Measurements from ENCODE around the gene PAH. TPM values are rescaled to one million over a fixed set of nuclear protein-coding genes. Genes with fewer than 3 reads are reported as not detected.
"Not testable (repeated sequence)": the region's sequence is repeated elsewhere in the genome, so short reads cannot be mapped to it uniquely, and the experiment has no call there.

The PAH gene
- polyA plus RNA-seq, 1 of the 3 experiments (the other 2 are of a cell fraction), result not detected

DNA sequence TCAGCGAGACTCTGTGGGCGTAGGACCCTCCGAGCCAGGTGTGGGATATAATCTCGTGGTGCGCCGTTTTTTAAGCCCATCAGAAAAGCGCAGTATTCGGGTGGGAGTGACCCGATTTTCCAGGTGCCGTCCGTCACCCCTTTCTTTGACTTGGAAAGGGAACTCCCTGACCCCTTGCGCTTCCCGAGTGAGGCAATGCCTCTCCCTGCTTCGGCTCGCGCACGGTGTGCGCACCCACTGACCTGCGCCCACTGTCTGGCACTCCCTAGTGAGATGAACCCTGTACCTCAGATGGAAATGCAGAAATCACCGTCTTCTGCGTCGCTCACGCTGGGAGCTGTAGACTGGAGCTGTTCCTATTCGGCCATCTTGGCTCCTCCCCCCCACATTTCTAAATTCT, 84.2 kb downstream of the PAH start:
- H3K9me2 ChIP-seq; CTCF ChIA-PET; H3F3A ChIP-seq (replicated peaks; ENCODE audit: insufficient read depth); H3K4me1 ChIP-seq (ENCODE audit: control insufficient read depth in 1 of 2, insufficient read depth in 2 of 2, low read depth in 1 of 2, low read length in 1 of 2); DNase-seq; H3K27me3 ChIP-seq (ENCODE audit: insufficient read depth); H2AFZ ChIP-seq (ENCODE audit: low read depth); H3K4me3 ChIP-seq (ENCODE audit: low read depth in 2 of 2, low read length in 1 of 2); H3K27ac ChIP-seq (ENCODE audit: low read depth in 2 of 2, low read length in 1 of 2); H4K20me1 ChIP-seq (ENCODE audit: insufficient read depth); POLR2A ChIA-PET; H3K9me3 ChIP-seq; H3K9ac ChIP-seq; H3K4me2 ChIP-seq; H3K36me3 ChIP-seq (replicated peaks in 1 of 2; ENCODE audit: control insufficient read depth in 1 of 2, insufficient read depth in 2 of 2, low read length in 1 of 2); H3K79me2 ChIP-seq (ENCODE audit: insufficient read depth): not testable (repeated sequence)
- 15% methylated on average over 10 of the region's 24 CpGs for WGBS (ENCODE audit: low lambda C conversion rate)

- Histone ChIP-seq H3K27me3 (ENCODE audit: insufficient read depth) (peaks cover 11% of the 10 kb centered on the region; the same call in 1 of the 2 replicates), H3F3A (replicated peaks; ENCODE audit: insufficient read depth) (no peaks in the 10 kb centered on the region), H3K79me2 (ENCODE audit: insufficient read depth) (no peaks in the 10 kb centered on the region), H3K9me2 (no peaks in the 10 kb centered on the region), H3K4me3 (ENCODE audit: low read depth in 2 of 2, low read length in 1 of 2) (peak overlapping the region in 1 of 2 experiments; percentile 37; a peak in 1 of 4 replicates), H3K4me1 (ENCODE audit: control insufficient read depth in 1 of 2, insufficient read depth in 2 of 2, low read depth in 1 of 2, low read length in 1 of 2) (no peaks in the 10 kb centered on the region), H3K27ac (ENCODE audit: low read depth in 2 of 2, low read length in 1 of 2) (no peak overlapping the region), H3K36me3 (replicated peaks in 1 of 2; ENCODE audit: control insufficient read depth in 1 of 2, insufficient read depth in 2 of 2, low read length in 1 of 2) (no peaks in the 10 kb centered on the region), H3K4me2 (peak overlapping the region; percentile 55), H3K9ac (no peak overlapping the region), H2AFZ (ENCODE audit: low read depth) (no peak overlapping the region), H3K9me3 (no peaks in the 10 kb centered on the region), H4K20me1 (ENCODE audit: insufficient read depth) (no peaks in the 10 kb centered on the region)
- WGBS (ENCODE audit: low lambda C conversion rate), result under 1% methylated on average over 28 of the region's 36 CpGs
- TF ChIP-seq, protein P1, sequence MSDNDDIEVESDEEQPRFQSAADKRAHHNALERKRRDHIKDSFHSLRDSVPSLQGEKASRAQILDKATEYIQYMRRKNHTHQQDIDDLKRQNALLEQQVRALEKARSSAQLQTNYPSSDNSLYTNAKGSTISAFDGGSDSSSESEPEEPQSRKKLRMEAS (IDR thresholded peaks at IDR 0.05; ENCODE audit: low read depth), result peak; percentile 52; the same call in 1 of the 2 replicates
- no peak for TF ChIP-seq EP300 (IDR thresholded peaks at IDR 0.05; ENCODE audit: borderline replicate concordance in 1 of 2, low read depth in 1 of 2, low read length in 1 of 2)
- TF ChIP-seq, protein P2, sequence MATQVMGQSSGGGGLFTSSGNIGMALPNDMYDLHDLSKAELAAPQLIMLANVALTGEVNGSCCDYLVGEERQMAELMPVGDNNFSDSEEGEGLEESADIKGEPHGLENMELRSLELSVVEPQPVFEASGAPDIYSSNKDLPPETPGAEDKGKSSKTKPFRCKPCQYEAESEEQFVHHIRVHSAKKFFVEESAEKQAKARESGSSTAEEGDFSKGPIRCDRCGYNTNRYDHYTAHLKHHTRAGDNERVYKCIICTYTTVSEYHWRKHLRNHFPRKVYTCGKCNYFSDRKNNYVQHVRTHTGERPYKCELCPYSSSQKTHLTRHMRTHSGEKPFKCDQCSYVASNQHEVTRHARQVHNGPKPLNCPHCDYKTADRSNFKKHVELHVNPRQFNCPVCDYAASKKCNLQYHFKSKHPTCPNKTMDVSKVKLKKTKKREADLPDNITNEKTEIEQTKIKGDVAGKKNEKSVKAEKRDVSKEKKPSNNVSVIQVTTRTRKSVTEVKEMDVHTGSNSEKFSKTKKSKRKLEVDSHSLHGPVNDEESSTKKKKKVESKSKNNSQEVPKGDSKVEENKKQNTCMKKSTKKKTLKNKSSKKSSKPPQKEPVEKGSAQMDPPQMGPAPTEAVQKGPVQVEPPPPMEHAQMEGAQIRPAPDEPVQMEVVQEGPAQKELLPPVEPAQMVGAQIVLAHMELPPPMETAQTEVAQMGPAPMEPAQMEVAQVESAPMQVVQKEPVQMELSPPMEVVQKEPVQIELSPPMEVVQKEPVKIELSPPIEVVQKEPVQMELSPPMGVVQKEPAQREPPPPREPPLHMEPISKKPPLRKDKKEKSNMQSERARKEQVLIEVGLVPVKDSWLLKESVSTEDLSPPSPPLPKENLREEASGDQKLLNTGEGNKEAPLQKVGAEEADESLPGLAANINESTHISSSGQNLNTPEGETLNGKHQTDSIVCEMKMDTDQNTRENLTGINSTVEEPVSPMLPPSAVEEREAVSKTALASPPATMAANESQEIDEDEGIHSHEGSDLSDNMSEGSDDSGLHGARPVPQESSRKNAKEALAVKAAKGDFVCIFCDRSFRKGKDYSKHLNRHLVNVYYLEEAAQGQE (IDR thresholded peaks at IDR 0.05; ENCODE audit: low read depth, low read length), result peak; percentile 98
- CTCF ChIA-PET, result no interaction called here
- POLR2A ChIA-PET, result no interaction called here
- DNase-seq, result peak; percentile 5
Measured at GRCh38 chr12:102824218-102824835, 92.7 kb downstream of the PAH start.

DNA sequence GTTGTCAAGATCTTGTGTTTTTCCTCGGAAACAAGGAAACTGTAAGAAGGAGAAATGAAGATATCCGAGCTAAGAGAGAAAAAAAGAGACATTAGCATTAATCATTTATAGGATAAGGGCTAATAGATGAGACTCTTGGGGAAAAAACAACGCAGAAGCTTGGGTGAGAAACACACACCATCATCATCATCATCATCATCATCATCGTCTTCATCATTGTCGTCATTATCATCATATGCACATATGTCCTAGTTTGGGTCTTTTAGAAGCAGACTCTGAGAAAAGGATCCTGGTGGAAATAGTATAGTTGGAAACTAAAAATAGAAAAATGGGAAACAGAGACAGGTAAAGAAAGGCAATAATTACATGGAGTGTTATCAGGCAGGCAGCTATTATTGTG, 95.9 kb downstream of the PAH start:
- Histone ChIP-seq H3F3A (replicated peaks; ENCODE audit: insufficient read depth) (no peaks in the 10 kb centered on the region), H3K4me1 (ENCODE audit: control insufficient read depth in 1 of 2, insufficient read depth in 2 of 2, low read depth in 1 of 2, low read length in 1 of 2) (no peaks in the 10 kb centered on the region), H3K9me2 (no peaks in the 10 kb centered on the region), H2AFZ (ENCODE audit: low read depth) (no peak overlapping the region), H3K4me3 (ENCODE audit: low read depth in 2 of 2, low read length in 1 of 2) (no peak overlapping the region), H3K27me3 (ENCODE audit: insufficient read depth) (peaks cover 11% of the 10 kb centered on the region; the same call in 1 of the 2 replicates), H3K4me2 (no peak overlapping the region), H3K79me2 (ENCODE audit: insufficient read depth) (no peaks in the 10 kb centered on the region), H4K20me1 (ENCODE audit: insufficient read depth) (no peaks in the 10 kb centered on the region), H3K9me3 (no peaks in the 10 kb centered on the region), H3K9ac (no peak overlapping the region), H3K27ac (ENCODE audit: low read depth in 2 of 2, low read length in 1 of 2) (no peak overlapping the region), H3K36me3 (replicated peaks in 1 of 2; ENCODE audit: control insufficient read depth in 1 of 2, insufficient read depth in 2 of 2, low read length in 1 of 2) (no peaks in the 10 kb centered on the region)
- 5% methylated on average over 5 of the region's 5 CpGs for WGBS (ENCODE audit: low lambda C conversion rate)
- ChIA-PET POLR2A (no interaction called here), CTCF (interaction anchor here (0.6 to 2.6 kb wide), 3 partner anchors 10 to 41 kb away, joined by 3 to 17 read pairs (median 3); no protein-coding TSS in a partner anchor)
- DNase-seq, result no peak
- TF ChIP-seq EP300 (IDR thresholded peaks at IDR 0.05; ENCODE audit: borderline replicate concordance in 1 of 2, low read depth in 1 of 2, low read length in 1 of 2) (no peak), RXRA (IDR thresholded peaks at IDR 0.05; ENCODE audit: borderline replicate concordance, low read depth) (no peak), MEF2A (IDR thresholded peaks at IDR 0.05; ENCODE audit: borderline replicate concordance, low read depth) (no peak), GABPA (IDR thresholded peaks at IDR 0.05; ENCODE audit: low read depth) (no peak), YY1 (IDR thresholded peaks at IDR 0.05; ENCODE audit: low read depth) (no peak), IRF3 (IDR thresholded peaks at IDR 0.05; ENCODE audit: low read depth, low read length) (no peak), EZH2phosphoT487 (IDR thresholded peaks at IDR 0.05; ENCODE audit: borderline replicate concordance, low read depth) (no peak), POLR2AphosphoS5 (IDR thresholded peaks at IDR 0.05; ENCODE audit: low read depth, low read length) (no peak), TCF12 (IDR thresholded peaks at IDR 0.05) (no peak), FOSL2 (IDR thresholded peaks at IDR 0.05; ENCODE audit: borderline replicate concordance, low read depth) (no peak)
- TF ChIP-seq, protein P3, sequence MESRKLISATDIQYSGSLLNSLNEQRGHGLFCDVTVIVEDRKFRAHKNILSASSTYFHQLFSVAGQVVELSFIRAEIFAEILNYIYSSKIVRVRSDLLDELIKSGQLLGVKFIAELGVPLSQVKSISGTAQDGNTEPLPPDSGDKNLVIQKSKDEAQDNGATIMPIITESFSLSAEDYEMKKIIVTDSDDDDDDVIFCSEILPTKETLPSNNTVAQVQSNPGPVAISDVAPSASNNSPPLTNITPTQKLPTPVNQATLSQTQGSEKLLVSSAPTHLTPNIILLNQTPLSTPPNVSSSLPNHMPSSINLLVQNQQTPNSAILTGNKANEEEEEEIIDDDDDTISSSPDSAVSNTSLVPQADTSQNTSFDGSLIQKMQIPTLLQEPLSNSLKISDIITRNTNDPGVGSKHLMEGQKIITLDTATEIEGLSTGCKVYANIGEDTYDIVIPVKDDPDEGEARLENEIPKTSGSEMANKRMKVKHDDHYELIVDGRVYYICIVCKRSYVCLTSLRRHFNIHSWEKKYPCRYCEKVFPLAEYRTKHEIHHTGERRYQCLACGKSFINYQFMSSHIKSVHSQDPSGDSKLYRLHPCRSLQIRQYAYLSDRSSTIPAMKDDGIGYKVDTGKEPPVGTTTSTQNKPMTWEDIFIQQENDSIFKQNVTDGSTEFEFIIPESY (IDR thresholded peaks at IDR 0.05; ENCODE audit: borderline replicate concordance, low read depth), result no peak
- TF ChIP-seq, protein P1 (IDR thresholded peaks at IDR 0.05; ENCODE audit: low read depth), result no peak

Measured in SK-N-SH (cell line).